Activated T-cell treated with anti-CD3 and anti-CD28 coated beads, Interleukin-2, amount 50 U/mL, for 72 hours (primary cell): ENCODE measurements around the gene RAPGEF5. TPM values are rescaled to one million over a fixed set of nuclear protein-coding genes. Genes with fewer than 3 reads are reported as not detected.
A peak's percentile ranks its signal among the peaks of the same experiment; 100 is the strongest.

Source experiments
- ATAC-seq, 2 donors: fragments of 150-1000 bp; cut with Tn5 transposase; replicated peaks in 1 of 2; 2 replicates each; pipeline ENCODE4 v1.10.0; 2021; ENCODE audit warnings: moderate library complexity in 2 of 2, mild to moderate bottlenecking in 1 of 2
- DNase-seq, 2 donors: peaks; one replicate each; pipeline ENCODE4 v3.0.0; 2021 to 2022; ENCODE audit warnings: mixed read lengths in 1 of 2
- H3K27ac Mint-ChIP-seq: one replicate; pipeline ENCODE4 v1.8.0; 2022; ENCODE audit warnings: mild to moderate bottlenecking, moderate library complexity, mixed read lengths
- H3K27me3 Mint-ChIP-seq: one replicate; pipeline ENCODE4 v1.8.0; 2022; ENCODE audit warnings: low read depth, mixed read lengths
- H3K36me3 Mint-ChIP-seq, 2 donors: one replicate each; pipeline ENCODE4 v1.8.0; 2022; ENCODE audit warnings: mixed read lengths in 2 of 2, mild to moderate bottlenecking in 1 of 2; ENCODE audit not compliant: insufficient read depth in 2 of 2
- H3K4me1 Mint-ChIP-seq: one replicate; pipeline ENCODE4 v1.8.0; 2022; ENCODE audit warnings: low read depth, mixed read lengths
- H3K4me3 Mint-ChIP-seq, 2 donors: one replicate each; pipeline ENCODE4 v1.8.0; 2022; ENCODE audit warnings: mild to moderate bottlenecking in 2 of 2, mixed read lengths in 2 of 2, moderate library complexity in 2 of 2
- H3K9me3 Mint-ChIP-seq, 2 donors: one replicate each; pipeline ENCODE4 v1.8.0; 2022; ENCODE audit warnings: mixed read lengths in 2 of 2
- total RNA-seq, 2 donors: library from RNA; stranded (reverse); gene quantifications; one replicate each; pipeline ENCODE4 v1.2.3, GENCODE V29; 2022

Gene RAPGEF5
- total RNA-seq, 2 donors from 2014 or later = 0.46 to 0.72 TPM

- Mint-ChIP-seq H3K36me3 (no peaks in the 10 kb centered on the region), H3K4me3 (no peak overlapping the region), H3K27me3 (no peaks in the 10 kb centered on the region), H3K4me1 (no peaks in the 10 kb centered on the region), H3K9me3 (no peaks in the 10 kb centered on the region), H3K27ac (no peak overlapping the region)
- DNase-seq = no peak
- ATAC-seq = no peak
Observed at GRCh38 chr7:22223807-22224206, 133.1 kb downstream of the RAPGEF5 start.

- Mint-ChIP-seq H3K36me3 (no peaks in the 10 kb centered on the region), H3K27ac (no peak overlapping the region), H3K4me1 (no peaks in the 10 kb centered on the region), H3K9me3 (no peaks in the 10 kb centered on the region), H3K27me3 (peaks cover 20% of the 10 kb centered on the region), H3K4me3 (no peak overlapping the region)
- DNase-seq (no peak), ATAC-seq (no peak)
Observed at GRCh38 chr7:22220941-22221340, 136.0 kb downstream of the RAPGEF5 start.

GRCh38 chr7:22219739-22220493 lies 137.0 kb downstream of the RAPGEF5 start:
- ATAC-seq = no peak
- H3K4me1 Mint-ChIP-seq = no peaks in the 10 kb centered on the region
- H3K27ac Mint-ChIP-seq = no peak overlapping the region
- H3K27me3 Mint-ChIP-seq = peaks cover 26% of the 10 kb centered on the region
- no peak overlapping the region for H3K4me3 Mint-ChIP-seq
- DNase-seq = no peak
- H3K36me3 Mint-ChIP-seq = no peaks in the 10 kb centered on the region
- H3K9me3 Mint-ChIP-seq = no peaks in the 10 kb centered on the region

GRCh38 chr7:22219036-22219435 lies 137.9 kb downstream of the RAPGEF5 start:
- ATAC-seq (no peak), DNase-seq (no peak)
- H3K9me3 Mint-ChIP-seq = no peaks in the 10 kb centered on the region
- no peak overlapping the region for H3K4me3 Mint-ChIP-seq
- H3K27ac Mint-ChIP-seq = no peak overlapping the region
- no peaks in the 10 kb centered on the region for H3K4me1 Mint-ChIP-seq
- peaks cover 32% of the 10 kb centered on the region for H3K27me3 Mint-ChIP-seq
- no peaks in the 10 kb centered on the region for H3K36me3 Mint-ChIP-seq

- H3K4me1 Mint-ChIP-seq = no peaks in the 10 kb centered on the region
- no peak overlapping the region for H3K4me3 Mint-ChIP-seq
- H3K36me3 Mint-ChIP-seq = no peaks in the 10 kb centered on the region
- H3K27ac Mint-ChIP-seq = no peak overlapping the region
- no peak for ATAC-seq
- H3K9me3 Mint-ChIP-seq = no peaks in the 10 kb centered on the region
- peaks cover 53% of the 10 kb centered on the region for H3K27me3 Mint-ChIP-seq
- no peak for DNase-seq
Observed at GRCh38 chr7:22216832-22217475, 140.0 kb downstream of the RAPGEF5 start.

GRCh38 chr7:22216309-22216708 lies 140.6 kb downstream of the RAPGEF5 start:
- Mint-ChIP-seq H3K27me3 (peaks cover 54% of the 10 kb centered on the region), H3K4me3 (no peak overlapping the region), H3K36me3 (no peaks in the 10 kb centered on the region), H3K9me3 (no peaks in the 10 kb centered on the region), H3K4me1 (no peaks in the 10 kb centered on the region), H3K27ac (no peak overlapping the region)
- no peak for DNase-seq
- ATAC-seq = no peak

GRCh38 chr7:22214000-22214399 lies 143.0 kb downstream of the RAPGEF5 start:
- no peak overlapping the region for H3K4me3 Mint-ChIP-seq
- DNase-seq = no peak
- no peak overlapping the region for H3K27ac Mint-ChIP-seq
- H3K9me3 Mint-ChIP-seq = no peaks in the 10 kb centered on the region
- H3K36me3 Mint-ChIP-seq = no peaks in the 10 kb centered on the region
- no peak for ATAC-seq
- no peaks in the 10 kb centered on the region for H3K4me1 Mint-ChIP-seq
- H3K27me3 Mint-ChIP-seq = peaks cover 54% of the 10 kb centered on the region

GRCh38 chr7:22213081-22213480 lies 143.9 kb downstream of the RAPGEF5 start:
- Mint-ChIP-seq H3K27me3 (peaks cover 54% of the 10 kb centered on the region), H3K4me3 (no peak overlapping the region), H3K4me1 (no peaks in the 10 kb centered on the region), H3K36me3 (no peaks in the 10 kb centered on the region), H3K27ac (no peak overlapping the region), H3K9me3 (no peaks in the 10 kb centered on the region)
- DNase-seq = no peak
- ATAC-seq = no peak

- no peak overlapping the region for H3K27ac Mint-ChIP-seq
- no peak for ATAC-seq
- peaks cover 34% of the 10 kb centered on the region for H3K27me3 Mint-ChIP-seq
- no peak for DNase-seq
- H3K4me1 Mint-ChIP-seq = no peaks in the 10 kb centered on the region
- no peaks in the 10 kb centered on the region for H3K9me3 Mint-ChIP-seq
- no peaks in the 10 kb centered on the region for H3K36me3 Mint-ChIP-seq
- no peak overlapping the region for H3K4me3 Mint-ChIP-seq
Observed at GRCh38 chr7:22210967-22211366, 146.0 kb downstream of the RAPGEF5 start.

- no peak overlapping the region for H3K4me3 Mint-ChIP-seq
- H3K9me3 Mint-ChIP-seq = no peaks in the 10 kb centered on the region
- no peaks in the 10 kb centered on the region for H3K4me1 Mint-ChIP-seq
- ATAC-seq (peak in 1 of 2 donors; percentile 68), DNase-seq (peak in 1 of 2 donors; percentile 3)
- H3K27me3 Mint-ChIP-seq = peaks cover 32% of the 10 kb centered on the region
- no peaks in the 10 kb centered on the region for H3K36me3 Mint-ChIP-seq
- no peak overlapping the region for H3K27ac Mint-ChIP-seq
Observed at GRCh38 chr7:22210355-22210754, 146.6 kb downstream of the RAPGEF5 start.

GRCh38 chr7:22208799-22209198 lies 148.2 kb downstream of the RAPGEF5 start:
- no peak for DNase-seq
- ATAC-seq = no peak
- Mint-ChIP-seq H3K36me3 (no peaks in the 10 kb centered on the region), H3K27ac (no peak overlapping the region), H3K4me1 (no peaks in the 10 kb centered on the region), H3K9me3 (no peaks in the 10 kb centered on the region), H3K4me3 (no peak overlapping the region), H3K27me3 (peaks cover 27% of the 10 kb centered on the region)

- no peak overlapping the region for H3K27ac Mint-ChIP-seq
- no peak for ATAC-seq
- no peak overlapping the region for H3K4me3 Mint-ChIP-seq
- no peak for DNase-seq
- H3K27me3 Mint-ChIP-seq = peaks cover 16% of the 10 kb centered on the region
- no peaks in the 10 kb centered on the region for H3K4me1 Mint-ChIP-seq
- no peaks in the 10 kb centered on the region for H3K9me3 Mint-ChIP-seq
- H3K36me3 Mint-ChIP-seq = no peaks in the 10 kb centered on the region
Observed at GRCh38 chr7:22207724-22208225, 149.2 kb downstream of the RAPGEF5 start.

- H3K27me3 Mint-ChIP-seq = peaks cover 7% of the 10 kb centered on the region
- H3K27ac Mint-ChIP-seq = no peak overlapping the region
- H3K9me3 Mint-ChIP-seq = no peaks in the 10 kb centered on the region
- no peaks in the 10 kb centered on the region for H3K36me3 Mint-ChIP-seq
- DNase-seq = no peak
- no peak overlapping the region for H3K4me3 Mint-ChIP-seq
- no peak for ATAC-seq
- no peaks in the 10 kb centered on the region for H3K4me1 Mint-ChIP-seq
Observed at GRCh38 chr7:22205631-22206030, 151.3 kb downstream of the RAPGEF5 start.
